SK-N-SH treated with all-trans-retinoic acid at 6 μM for 48 hours (cell line): ENCODE data around the gene TXLNA.

Source experiments
- ATAC-seq: fragments of 200-7000 bp; cut with Tn5 transposase; 3 replicates; pipeline ENCODE4 v1.9.1; 2020; ENCODE audit warnings: mild to moderate bottlenecking, moderate library complexity
- ARNTL ChIP-seq: fragments of 450-650 bp; formaldehyde crosslinking; IDR thresholded peaks from 2 replicates; pipeline ENCODE4 v1.5.0; 2020; ENCODE audit warnings: low read depth, mild to moderate bottlenecking, moderate library complexity, borderline replicate concordance
- BACH2 ChIP-seq: fragments of 250-450 bp; sonication (Bioruptor Pico); IDR thresholded peaks from 2 replicates; pipeline ENCODE4 v1.9.0; 2021; ENCODE audit warnings: mild to moderate bottlenecking, borderline replicate concordance
- CSDC2 ChIP-seq: fragments of 250-450 bp; sonication (Bioruptor Pico); IDR thresholded peaks from 2 replicates; pipeline ENCODE4 v1.5.0; 2020; ENCODE audit warnings: mild to moderate bottlenecking, moderate library complexity
- CSRNP3 ChIP-seq: fragments of 250-450 bp; sonication (Bioruptor Pico); IDR thresholded peaks from 2 replicates; pipeline ENCODE4 v1.5.1; 2021; ENCODE audit warnings: mild to moderate bottlenecking, moderate library complexity
- ESRRG ChIP-seq: fragments of 250-450 bp; sonication (Bioruptor Pico); IDR thresholded peaks from 2 replicates; pipeline ENCODE4 v1.6.1; 2021; ENCODE audit warnings: mild to moderate bottlenecking
- GLIS3 ChIP-seq: fragments of 250-450 bp; sonication (Bioruptor Pico); IDR thresholded peaks from 2 replicates; pipeline ENCODE4 v1.5.0; 2020; ENCODE audit warnings: mild to moderate bottlenecking, moderate library complexity
- ISL1 ChIP-seq: fragments of 250-450 bp; sonication (Bioruptor Pico); IDR thresholded peaks from 2 replicates; pipeline ENCODE4 v2.1.2; 2022; ENCODE audit warnings: mild to moderate bottlenecking, moderate library complexity
- OSR1 ChIP-seq: fragments of 250-450 bp; sonication (Bioruptor Pico); IDR thresholded peaks from 2 replicates; pipeline ENCODE4 v1.8.0; 2022; ENCODE audit warnings: moderate library complexity, mild to moderate bottlenecking, inconsistent platforms
- PATZ1 ChIP-seq: fragments of 250-450 bp; sonication (Bioruptor Pico); IDR thresholded peaks from 2 replicates; pipeline ENCODE4 v1.8.0; 2020; ENCODE audit warnings: mild to moderate bottlenecking, moderate library complexity, borderline replicate concordance
- PPARA ChIP-seq: fragments of 250-450 bp; sonication (Bioruptor Pico); IDR thresholded peaks from 2 replicates; pipeline ENCODE4 v1.5.0; 2020; ENCODE audit warnings: mild to moderate bottlenecking, borderline replicate concordance
- RARB ChIP-seq: fragments of 250-450 bp; sonication (Bioruptor Pico); IDR thresholded peaks from 2 replicates; pipeline ENCODE4 v1.8.0; 2021; ENCODE audit warnings: mild to moderate bottlenecking, moderate library complexity
- SNAI2 ChIP-seq: fragments of 250-450 bp; sonication (Bioruptor Pico); IDR thresholded peaks from 2 replicates; pipeline ENCODE4 v1.5.0; 2020; ENCODE audit warnings: mild to moderate bottlenecking, moderate library complexity
- TCF4 ChIP-seq: fragments of 250-450 bp; sonication (Bioruptor Pico); IDR thresholded peaks from 2 replicates; pipeline ENCODE4 v1.8.0; 2021; ENCODE audit warnings: mild to moderate bottlenecking, moderate library complexity, borderline replicate concordance
- TSHZ2 ChIP-seq: fragments of 250-450 bp; sonication (Bioruptor Pico); IDR thresholded peaks from 2 replicates; pipeline ENCODE4 v1.5.0; 2020; ENCODE audit warnings: mild to moderate bottlenecking, moderate library complexity
- ZC3H10 ChIP-seq: fragments of 250-450 bp; sonication (Bioruptor Pico); IDR thresholded peaks from 2 replicates; pipeline ENCODE4 v1.5.1; 2021; ENCODE audit warnings: mild to moderate bottlenecking, moderate library complexity
- ZFP3 ChIP-seq: fragments of 250-450 bp; sonication (Bioruptor Pico); IDR thresholded peaks from 2 replicates; pipeline ENCODE4 v1.5.0; 2020; ENCODE audit warnings: mild to moderate bottlenecking, moderate library complexity
- ZFP30 ChIP-seq: fragments of 450-650 bp; formaldehyde crosslinking; IDR thresholded peaks from 2 replicates; pipeline ENCODE4 v1.5.0; 2022; ENCODE audit warnings: mild to moderate bottlenecking, moderate library complexity
- ZNF565 ChIP-seq: fragments of 450-650 bp; formaldehyde crosslinking; conservative IDR thresholded peaks from 2 replicates; pipeline ENCODE4 v1.5.0; 2020; ENCODE audit warnings: low read depth, mild to moderate bottlenecking, moderate library complexity
- ZNF70 ChIP-seq: fragments of 450-650 bp; formaldehyde crosslinking; IDR thresholded peaks from 2 replicates; pipeline ENCODE4 v1.5.0; 2020; ENCODE audit warnings: mild to moderate bottlenecking, moderate library complexity
- ZNF8 ChIP-seq: fragments of 450-650 bp; formaldehyde crosslinking; IDR thresholded peaks from 2 replicates; pipeline ENCODE4 v1.5.0; 2020; ENCODE audit warnings: mild to moderate bottlenecking, moderate library complexity
- TF ChIP-seq, protein P1 (sequence below): fragments of 250-450 bp; sonication (Bioruptor Pico); IDR thresholded peaks from 2 replicates; pipeline ENCODE4 v1.5.1; 2020; ENCODE audit warnings: low read depth, mild to moderate bottlenecking, moderate library complexity
- TF ChIP-seq, protein P2 (sequence below): fragments of 250-450 bp; sonication (Bioruptor Pico); IDR thresholded peaks from 2 replicates; pipeline ENCODE4 v1.8.0; 2021; ENCODE audit warnings: low read depth, mild to moderate bottlenecking, moderate library complexity, borderline replicate concordance

Gene TXLNA

DNA sequence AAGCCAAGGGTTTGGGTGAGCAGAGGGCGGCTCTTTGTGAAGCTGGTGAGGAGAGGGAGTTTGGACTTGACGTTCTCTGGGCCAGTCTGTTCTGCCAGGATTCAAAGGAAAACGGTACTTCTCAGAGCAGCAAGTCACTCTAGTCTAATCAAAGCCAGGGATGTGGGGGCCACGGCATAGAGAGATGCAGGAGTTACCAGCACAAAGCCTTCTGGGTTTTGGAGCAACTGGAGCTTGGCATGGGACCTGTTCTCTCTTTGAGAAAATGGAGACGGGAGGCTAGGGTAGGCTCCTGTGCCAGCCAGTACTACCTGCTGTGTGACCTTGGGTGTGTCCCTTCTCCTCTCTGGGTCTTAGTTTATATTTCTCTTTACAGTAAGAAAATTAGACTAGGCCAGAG is 2.1 kb downstream of the TXLNA start:
- ATAC-seq, result no peak
- TF ChIP-seq OSR1 (CRISPR knock-in tag) (no peak), ESRRG (CRISPR knock-in tag) (no peak), ISL1 (CRISPR knock-in tag) (no peak), BACH2 (CRISPR knock-in tag) (no peak), CSRNP3 (no peak), CSDC2 (CRISPR knock-in tag) (no peak), TSHZ2 (CRISPR knock-in tag) (no peak), PATZ1 (CRISPR knock-in tag) (no peak), PPARA (CRISPR knock-in tag) (no peak), ARNTL (no peak), ZNF8 (CRISPR knock-in tag) (no peak), ZFP3 (CRISPR knock-in tag) (no peak), ZC3H10 (CRISPR knock-in tag) (no peak), ZNF565 (CRISPR knock-in tag) (no peak), ZNF70 (CRISPR knock-in tag) (no peak)
- TF ChIP-seq, protein P1, sequence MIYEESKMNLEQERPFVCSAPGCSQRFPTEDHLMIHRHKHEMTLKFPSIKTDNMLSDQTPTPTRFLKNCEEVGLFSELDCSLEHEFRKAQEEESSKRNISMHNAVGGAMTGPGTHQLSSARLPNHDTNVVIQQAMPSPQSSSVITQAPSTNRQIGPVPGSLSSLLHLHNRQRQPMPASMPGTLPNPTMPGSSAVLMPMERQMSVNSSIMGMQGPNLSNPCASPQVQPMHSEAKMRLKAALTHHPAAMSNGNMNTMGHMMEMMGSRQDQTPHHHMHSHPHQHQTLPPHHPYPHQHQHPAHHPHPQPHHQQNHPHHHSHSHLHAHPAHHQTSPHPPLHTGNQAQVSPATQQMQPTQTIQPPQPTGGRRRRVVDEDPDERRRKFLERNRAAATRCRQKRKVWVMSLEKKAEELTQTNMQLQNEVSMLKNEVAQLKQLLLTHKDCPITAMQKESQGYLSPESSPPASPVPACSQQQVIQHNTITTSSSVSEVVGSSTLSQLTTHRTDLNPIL, result no peak
- TF ChIP-seq, all 23 proteins: peak for 0

- no peak for ATAC-seq
- TF ChIP-seq GLIS3 (CRISPR knock-in tag), result no peak
- TF ChIP-seq RARB, result no peak
- TF ChIP-seq TSHZ2 (CRISPR knock-in tag), result no peak
- no peak for TF ChIP-seq SNAI2
- TF ChIP-seq BACH2 (CRISPR knock-in tag), result no peak
- no peak for TF ChIP-seq ZNF565 (CRISPR knock-in tag)
- TF ChIP-seq ESRRG (CRISPR knock-in tag), result no peak
- no peak for TF ChIP-seq ZNF70 (CRISPR knock-in tag)
- TF ChIP-seq, protein P2, sequence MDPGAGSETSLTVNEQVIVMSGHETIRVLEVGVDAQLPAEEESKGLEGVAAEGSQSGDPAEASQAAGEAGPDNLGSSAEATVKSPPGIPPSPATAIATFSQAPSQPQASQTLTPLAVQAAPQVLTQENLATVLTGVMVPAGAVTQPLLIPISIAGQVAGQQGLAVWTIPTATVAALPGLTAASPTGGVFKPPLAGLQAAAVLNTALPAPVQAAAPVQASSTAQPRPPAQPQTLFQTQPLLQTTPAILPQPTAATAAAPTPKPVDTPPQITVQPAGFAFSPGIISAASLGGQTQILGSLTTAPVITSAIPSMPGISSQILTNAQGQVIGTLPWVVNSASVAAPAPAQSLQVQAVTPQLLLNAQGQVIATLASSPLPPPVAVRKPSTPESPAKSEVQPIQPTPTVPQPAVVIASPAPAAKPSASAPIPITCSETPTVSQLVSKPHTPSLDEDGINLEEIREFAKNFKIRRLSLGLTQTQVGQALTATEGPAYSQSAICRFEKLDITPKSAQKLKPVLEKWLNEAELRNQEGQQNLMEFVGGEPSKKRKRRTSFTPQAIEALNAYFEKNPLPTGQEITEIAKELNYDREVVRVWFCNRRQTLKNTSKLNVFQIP (CRISPR knock-in tag), result no peak
- TF ChIP-seq ZFP30 (CRISPR knock-in tag), result no peak
- no peak for TF ChIP-seq PPARA (CRISPR knock-in tag)
- no peak for TF ChIP-seq ZNF8 (CRISPR knock-in tag)
- no peak for TF ChIP-seq OSR1 (CRISPR knock-in tag)
- TF ChIP-seq TCF4 (CRISPR knock-in tag), result no peak
- no peak for TF ChIP-seq ISL1 (CRISPR knock-in tag)
- TF ChIP-seq, protein P1, result no peak
- TF ChIP-seq ARNTL, result no peak
- TF ChIP-seq, all 23 proteins: peak for 0
Measured at GRCh38 chr1:32182060-32182459, 2.6 kb downstream of the TXLNA start.
